Omental fat pad (tissue), 4 donors: ENCODE data around the gene GABRB1. TPM values are rescaled to one million over a fixed set of nuclear protein-coding genes. Genes with fewer than 3 reads are reported as not detected.

Source experiments
- ATAC-seq: fragments of 150-250 bp; one replicate; pipeline ENCODE4 v1.9.1; 2016; ENCODE audit warnings: mild to moderate bottlenecking, moderate library complexity; ENCODE audit not compliant: low FRiP score
- DNase-seq: peaks from one replicate; pipeline ENCODE4 v3.0.0-alpha.2; 2019; ENCODE audit warnings: low spot score
- CTCF ChIP-seq, 3 donors: fragments of 450-650 bp; IDR thresholded peaks; one replicate each; pipeline ENCODE4 v1.5.1; 2016 to 2017; ENCODE audit warnings: antibody characterized with exemption in 3 of 3, mild to moderate bottlenecking in 3 of 3, moderate library complexity in 2 of 3
- total RNA-seq, 4 donors: library from RNA; depleted of rRNA; stranded (reverse); fragments of >200 nt; gene quantifications; one replicate each; pipeline ENCODE4 v1.1.0, GENCODE V29; 2016

The GABRB1 gene
- total RNA-seq, 4 donors from 2014 or later, result 0.28 TPM; not detected in 3

- ATAC-seq (no peak), DNase-seq (no peak)
- TF ChIP-seq CTCF (IDR thresholded peaks at IDR 0.05), result no peak
Observed at GRCh38 chr4:46999566-46999965, 31.8 kb upstream of the GABRB1 start.

- no peak for TF ChIP-seq CTCF (IDR thresholded peaks at IDR 0.05)
- ATAC-seq (no peak), DNase-seq (no peak)
Observed at GRCh38 chr4:47000406-47000805, 31.0 kb upstream of the GABRB1 start.

GRCh38 chr4:47002580-47002979 is 28.8 kb upstream of the GABRB1 start:
- DNase-seq (no peak), ATAC-seq (no peak)
- no peak for TF ChIP-seq CTCF (IDR thresholded peaks at IDR 0.05)

- no peak for TF ChIP-seq CTCF (IDR thresholded peaks at IDR 0.05)
- ATAC-seq, result no peak
- no peak for DNase-seq
Observed at GRCh38 chr4:47010347-47010911, 20.9 kb upstream of the GABRB1 start.

- no peak for ATAC-seq
- no peak for DNase-seq
- TF ChIP-seq CTCF (IDR thresholded peaks at IDR 0.05), result no peak
Observed at GRCh38 chr4:47010912-47011446, 20.4 kb upstream of the GABRB1 start.

- TF ChIP-seq CTCF (IDR thresholded peaks at IDR 0.05), result no peak
- ATAC-seq, result no peak
- no peak for DNase-seq
Observed at GRCh38 chr4:47012676-47013075, 18.7 kb upstream of the GABRB1 start.

- no peak for ATAC-seq
- no peak for DNase-seq
- no peak for TF ChIP-seq CTCF (IDR thresholded peaks at IDR 0.05)
Observed at GRCh38 chr4:47013373-47013772, 18.0 kb upstream of the GABRB1 start.
